Activated naive CD4-positive, alpha-beta T cell treated with anti-CD3 and anti-CD28 coated beads, Interleukin-2, amount 50 U/mL, for 72 hours (primary cell): ENCODE data around the gene ZSCAN18. TPM values are rescaled to one million over a fixed set of nuclear protein-coding genes. Genes with fewer than 3 reads are reported as not detected.

Experiments used
- ATAC-seq, 2 donors: fragments of 150-1000 bp; cut with Tn5 transposase; 2 replicates each; pipeline ENCODE4 v1.10.0; 2021; ENCODE audit warnings: mild to moderate bottlenecking in 2 of 2, moderate library complexity in 2 of 2
- DNase-seq, 2 donors: peaks; one replicate each; pipeline ENCODE4 v3.0.0; 2021 to 2022; ENCODE audit warnings: low spot score in 2 of 2
- H3K27ac Mint-ChIP-seq, 2 donors: one replicate each; pipeline ENCODE4 v1.8.0; 2022; ENCODE audit warnings: mild to moderate bottlenecking in 2 of 2, mixed read lengths in 2 of 2
- H3K36me3 Mint-ChIP-seq, 2 donors: one replicate each; pipeline ENCODE4 v1.8.0; 2022; ENCODE audit warnings: mixed read lengths in 2 of 2
- H3K9me3 Mint-ChIP-seq, 2 donors: one replicate each; pipeline ENCODE4 v1.8.0; 2022; ENCODE audit warnings: mixed read lengths in 2 of 2
- total RNA-seq, 2 donors: library from RNA; stranded (reverse); gene quantifications; one replicate each; pipeline ENCODE4 v1.2.3, GENCODE V29; 2022

ZSCAN18 gene
- total RNA-seq, 2 donors from 2014 or later: 22.8 to 25.6 TPM

GRCh38 chr19:58035863-58036262 is 62.2 kb downstream of the ZSCAN18 start:
- H3K36me3 Mint-ChIP-seq: peaks cover 45 to 51% of the 10 kb centered on the region in 2 donors
- ATAC-seq (no peak), DNase-seq (no peak)
- H3K27ac Mint-ChIP-seq: no peak overlapping the region
- H3K9me3 Mint-ChIP-seq: peaks cover 33 to 34% of the 10 kb centered on the region in 2 donors

DNA sequence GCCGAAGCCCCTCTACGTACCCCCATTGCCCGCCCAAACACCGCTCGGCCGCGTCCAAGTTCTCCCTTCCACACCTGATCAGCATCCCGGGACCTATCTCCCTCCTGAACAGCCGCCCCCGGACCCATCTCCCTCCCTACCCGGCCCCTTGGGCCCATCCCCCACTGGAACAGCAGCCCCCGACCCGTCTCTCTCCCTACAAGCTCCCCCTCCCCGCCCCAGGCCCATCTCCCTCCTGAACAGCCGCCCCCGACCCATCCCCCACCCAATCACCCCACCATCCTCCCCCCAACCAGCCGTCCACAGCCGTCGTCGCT is 63.6 kb downstream of the ZSCAN18 start:
- H3K27ac Mint-ChIP-seq: no peak overlapping the region
- no peak for ATAC-seq

More for the DNA sequence above, 63.6 kb downstream of the ZSCAN18 start:
- no peak for DNase-seq
- peaks cover 39 to 41% of the 10 kb centered on the region in 2 donors for H3K36me3 Mint-ChIP-seq
- H3K9me3 Mint-ChIP-seq: peaks cover 31 to 32% of the 10 kb centered on the region in 2 donors

Other genes starting within 250 kb of the ZSCAN18 start
- 10 to 100 TPM; 28.7 to 36.6 TPM for gene ZNF587, start 248.4 kb downstream of the ZSCAN18 start, total RNA-seq
- gene ZNF814, start 209.2 kb downstream of the ZSCAN18 start, total RNA-seq: 10 to 100 TPM; 12.1 to 18.1 TPM
- 10 to 100 TPM; 13.7 to 16.8 TPM for gene ZNF417, start 181.6 kb downstream of the ZSCAN18 start, total RNA-seq
- gene ZNF418, start 162.8 kb downstream of the ZSCAN18 start, total RNA-seq: 1 to 10 TPM; 2.4 to 3.1 TPM
- 1 to 10 TPM; 5.0 to 6.0 TPM for gene ZNF256, start 150.5 kb downstream of the ZSCAN18 start, total RNA-seq
- gene C19orf18, start 123.7 kb downstream of the ZSCAN18 start, total RNA-seq: under 1 TPM in 1 of 2 donors, not detected in 1; 0.56 TPM
- 1 to 10 TPM; 3.2 to 9.1 TPM for gene ZNF606, start 95.4 kb downstream of the ZSCAN18 start, total RNA-seq
- not detected for gene ZSCAN1, start 64.2 kb downstream of the ZSCAN18 start, total RNA-seq
- gene ZNF135, start 38.9 kb downstream of the ZSCAN18 start, total RNA-seq: under 1 TPM; 0.58 to 0.82 TPM
- gene ZNF329, start 52.6 kb upstream of the ZSCAN18 start, total RNA-seq: 1 to 10 TPM; 3.6 to 8.1 TPM
- 10 to 100 TPM; 19.8 to 34.1 TPM for gene ZNF274, start 84.8 kb upstream of the ZSCAN18 start, total RNA-seq
- 10 to 100 TPM; 34.0 to 51.9 TPM for gene ZNF544, start 130.7 kb upstream of the ZSCAN18 start, total RNA-seq
- gene ZNF8, start 180.7 kb upstream of the ZSCAN18 start, total RNA-seq: 1 to 10 TPM; 4.5 to 5.6 TPM
- 10 to 100 TPM; 30.3 to 37.8 TPM for gene ERVK3-1, start 207.1 kb upstream of the ZSCAN18 start, total RNA-seq
- gene ZSCAN22, start 228.8 kb upstream of the ZSCAN18 start, total RNA-seq: 1 to 10 TPM; 3.1 to 4.3 TPM